SU-DHL-6 (cell line): Measurements from ENCODE around the gene IL37.

Experiments used
- EZH2phosphoT487 ChIP-seq: fragments of 200-600 bp; sonication (generic), shearing (Covaris generic); conservative IDR thresholded peaks from 2 replicates; pipeline ENCODE4 v1.6.1; 2018; ENCODE audit warnings: mild to moderate bottlenecking, antibody characterized with exemption, low read length, moderate library complexity, mixed read lengths
- TF ChIP-seq, protein P1 (sequence below): fragments of 200-600 bp; sonication (generic); IDR thresholded peaks from one replicate; pipeline ENCODE4 v1.5.1; 2017; ENCODE audit warnings: antibody characterized with exemption, mild to moderate bottlenecking, low read length, moderate library complexity; ENCODE audit not compliant: insufficient read depth, poor library complexity, severe bottlenecking

DNA sequence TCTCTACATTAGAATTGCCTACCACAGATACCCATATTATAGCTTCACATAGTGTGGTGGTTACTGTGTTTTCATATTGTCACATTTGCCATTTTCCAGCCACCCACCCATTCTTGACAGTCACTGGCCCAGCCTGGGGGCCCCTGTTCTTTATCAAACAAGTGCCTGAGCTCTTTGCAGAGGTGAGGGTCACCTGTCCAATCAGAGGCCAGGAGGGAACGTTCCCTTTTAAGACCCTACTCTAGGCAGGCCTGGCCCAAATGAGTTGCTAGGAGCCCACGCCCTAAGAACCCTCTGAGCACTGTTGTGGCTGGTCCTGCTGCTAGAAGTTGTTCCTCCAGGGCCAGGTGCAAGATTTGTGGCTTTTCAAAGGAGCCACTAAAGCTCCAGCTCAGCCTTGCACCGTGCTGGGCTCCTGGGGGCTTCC lies 5.2 kb downstream of the IL37 start:
- TF ChIP-seq, protein P1, sequence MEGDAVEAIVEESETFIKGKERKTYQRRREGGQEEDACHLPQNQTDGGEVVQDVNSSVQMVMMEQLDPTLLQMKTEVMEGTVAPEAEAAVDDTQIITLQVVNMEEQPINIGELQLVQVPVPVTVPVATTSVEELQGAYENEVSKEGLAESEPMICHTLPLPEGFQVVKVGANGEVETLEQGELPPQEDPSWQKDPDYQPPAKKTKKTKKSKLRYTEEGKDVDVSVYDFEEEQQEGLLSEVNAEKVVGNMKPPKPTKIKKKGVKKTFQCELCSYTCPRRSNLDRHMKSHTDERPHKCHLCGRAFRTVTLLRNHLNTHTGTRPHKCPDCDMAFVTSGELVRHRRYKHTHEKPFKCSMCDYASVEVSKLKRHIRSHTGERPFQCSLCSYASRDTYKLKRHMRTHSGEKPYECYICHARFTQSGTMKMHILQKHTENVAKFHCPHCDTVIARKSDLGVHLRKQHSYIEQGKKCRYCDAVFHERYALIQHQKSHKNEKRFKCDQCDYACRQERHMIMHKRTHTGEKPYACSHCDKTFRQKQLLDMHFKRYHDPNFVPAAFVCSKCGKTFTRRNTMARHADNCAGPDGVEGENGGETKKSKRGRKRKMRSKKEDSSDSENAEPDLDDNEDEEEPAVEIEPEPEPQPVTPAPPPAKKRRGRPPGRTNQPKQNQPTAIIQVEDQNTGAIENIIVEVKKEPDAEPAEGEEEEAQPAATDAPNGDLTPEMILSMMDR, result no peak
- TF ChIP-seq EZH2phosphoT487, result no peak
